NCI-H2107 treated with DMSO at 0.1 percent for 48 hours (cell line): ENCODE data around the gene TMEM131L.
"Not testable (repeated sequence)": the region's sequence is repeated elsewhere in the genome, so short reads cannot be mapped to it uniquely, and the experiment has no call there.

ENCODE experiments used
- DNase-seq: peaks from one replicate; lab custom pipeline; 2025; ENCODE audit not compliant: unreplicated experiment; lab: John Stamatoyannopoulos, UW

The TMEM131L gene

GRCh38 chr4:153497988-153498967, 32.1 kb downstream of the TMEM131L start:
- no peak for DNase-seq

DNA sequence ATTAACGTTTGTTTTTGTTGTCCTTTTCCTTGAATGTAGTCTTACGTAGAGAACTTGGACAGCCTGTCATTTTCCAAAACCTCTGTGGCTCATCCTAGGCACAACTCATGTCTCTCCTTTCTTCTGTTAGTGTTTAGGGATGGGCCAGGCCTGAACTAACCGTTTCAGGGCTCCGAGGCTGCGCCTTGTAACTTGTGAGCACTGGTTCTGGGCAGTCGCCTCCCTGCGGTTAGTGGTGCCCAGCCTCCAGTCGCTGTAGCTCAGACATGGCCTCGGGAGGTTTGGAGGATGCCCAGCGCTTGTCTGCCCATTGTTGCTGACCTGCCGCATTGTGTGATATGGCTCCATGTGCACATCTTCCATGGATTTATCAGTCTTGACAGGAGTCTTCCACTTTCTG, 32.8 kb downstream of the TMEM131L start:
- DNase-seq, result no peak

GRCh38 chr4:153501578-153501977, 35.4 kb downstream of the TMEM131L start:
- no peak for DNase-seq

GRCh38 chr4:153502584-153502983, 36.4 kb downstream of the TMEM131L start:
- DNase-seq, result no peak

DNA sequence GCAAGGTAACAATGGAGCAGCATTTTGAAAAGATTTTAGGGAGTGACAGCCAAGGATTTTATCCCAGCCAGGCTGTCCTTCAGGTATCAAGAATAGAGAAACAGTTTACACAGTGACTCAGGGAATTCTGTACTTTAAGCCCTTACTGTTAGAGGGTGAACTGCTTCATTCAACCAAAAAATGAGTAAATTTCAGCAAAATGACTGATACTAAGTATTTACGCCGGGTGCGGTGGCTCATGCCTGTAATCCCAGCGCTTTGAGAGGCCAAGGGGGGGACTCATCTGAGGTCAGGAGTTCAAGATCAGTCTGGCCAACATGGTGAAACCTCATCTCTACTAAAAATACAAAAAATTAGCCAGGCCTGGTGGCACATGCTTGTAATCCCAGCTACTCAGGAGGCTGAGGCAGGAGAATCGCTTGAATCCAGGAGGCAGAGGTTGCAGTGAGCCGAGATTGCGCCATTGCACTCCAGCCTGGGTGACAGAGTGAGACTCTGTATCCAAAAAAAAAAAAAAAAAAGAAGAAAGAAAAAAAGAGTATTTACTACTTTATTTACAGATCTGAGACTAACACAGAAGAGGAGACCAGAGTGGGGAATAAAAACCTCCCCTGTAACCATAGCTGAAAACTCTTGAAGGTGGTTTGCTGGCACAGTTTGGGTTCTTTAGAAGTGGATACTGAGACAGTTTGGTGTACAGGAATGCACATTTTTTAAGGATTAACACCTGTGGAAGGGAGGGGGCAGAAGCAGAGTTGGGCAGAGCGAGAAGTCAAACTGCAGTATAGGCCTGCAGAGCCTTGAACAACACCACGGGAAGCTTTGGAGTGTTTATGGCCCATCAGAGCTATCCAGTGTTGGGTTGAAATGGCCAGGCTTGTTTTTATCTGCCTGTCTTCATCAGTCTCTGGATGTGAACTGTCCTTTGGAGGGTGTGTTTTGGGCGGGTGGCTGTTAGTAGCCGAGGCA, 40.5 kb downstream of the TMEM131L start:
- no peak for DNase-seq

DNA sequence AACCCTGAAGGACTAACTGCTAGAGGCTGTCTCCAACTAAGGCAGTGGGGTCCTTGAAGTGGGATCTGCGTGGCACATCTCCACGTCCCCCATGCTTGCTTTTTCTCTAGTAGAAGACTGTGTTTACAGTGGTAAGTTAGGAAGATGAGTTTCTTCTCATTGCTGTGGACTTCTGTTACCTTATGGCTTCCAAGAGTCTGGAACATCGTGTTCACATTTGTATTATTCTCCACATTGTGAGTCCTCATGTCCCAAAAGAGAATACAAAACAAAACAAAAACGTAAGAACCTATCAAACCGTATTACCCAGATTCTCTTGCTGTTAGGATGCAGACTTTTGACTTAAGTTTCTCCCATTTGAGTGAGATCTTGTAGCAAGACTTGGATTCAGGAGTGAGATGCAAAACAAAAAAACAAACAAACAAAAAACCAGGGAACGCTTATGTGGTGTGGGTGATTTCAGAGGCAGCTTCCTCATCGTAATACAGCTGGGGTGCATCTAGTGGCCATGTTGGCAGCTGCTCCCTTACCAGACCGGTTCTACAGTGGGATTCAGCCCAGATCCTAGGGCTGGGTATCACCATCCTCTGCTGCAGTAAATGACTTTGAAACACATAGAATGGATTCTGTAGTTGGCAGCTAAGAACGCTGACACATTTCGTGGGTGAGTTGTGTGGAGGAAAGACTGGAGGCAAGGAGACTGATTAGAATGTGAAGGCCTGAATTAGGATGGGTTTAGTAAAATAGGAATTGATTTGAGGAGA, 41.3 kb downstream of the TMEM131L start:
- no peak for DNase-seq

DNA sequence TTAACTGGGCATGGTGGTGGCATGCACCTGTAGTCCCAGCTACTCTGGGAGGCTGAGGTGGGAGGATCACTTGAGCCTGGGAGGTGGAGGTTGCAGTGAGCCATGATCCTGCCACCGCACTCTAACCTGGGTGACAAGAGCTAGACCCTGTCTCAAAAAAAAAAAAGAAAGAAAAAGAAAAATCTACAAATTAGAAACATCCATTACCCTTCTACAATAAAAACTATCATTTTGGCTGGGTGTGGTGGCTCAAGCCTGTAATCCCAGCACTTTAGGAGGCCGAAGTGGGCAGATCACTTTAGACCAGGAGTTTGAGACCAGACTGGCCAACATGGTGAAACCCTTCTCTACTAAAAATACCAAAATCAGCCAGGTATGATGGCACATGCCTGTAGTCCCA, 43.1 kb downstream of the TMEM131L start:
- DNase-seq, result not testable (repeated sequence)

DNA sequence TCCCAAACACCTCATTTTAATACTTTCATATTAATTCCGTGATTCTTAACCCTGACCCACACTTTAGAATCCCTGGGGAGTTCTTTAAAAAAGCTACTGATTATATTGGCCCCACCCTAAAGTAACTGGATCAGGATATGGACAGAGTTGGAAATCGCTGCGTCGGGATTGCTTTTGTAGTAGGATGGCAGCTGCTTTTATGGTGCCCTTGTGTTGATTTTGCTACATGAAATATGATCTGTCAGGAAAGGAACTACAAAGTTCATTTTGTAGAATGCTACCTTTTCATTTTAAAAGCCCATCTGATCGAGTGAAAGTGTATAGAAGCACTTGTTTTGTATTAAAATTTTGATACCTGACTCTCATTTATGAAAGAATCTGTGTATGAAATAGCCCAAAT, 43.6 kb downstream of the TMEM131L start:
- DNase-seq, result peak; percentile 29

DNA sequence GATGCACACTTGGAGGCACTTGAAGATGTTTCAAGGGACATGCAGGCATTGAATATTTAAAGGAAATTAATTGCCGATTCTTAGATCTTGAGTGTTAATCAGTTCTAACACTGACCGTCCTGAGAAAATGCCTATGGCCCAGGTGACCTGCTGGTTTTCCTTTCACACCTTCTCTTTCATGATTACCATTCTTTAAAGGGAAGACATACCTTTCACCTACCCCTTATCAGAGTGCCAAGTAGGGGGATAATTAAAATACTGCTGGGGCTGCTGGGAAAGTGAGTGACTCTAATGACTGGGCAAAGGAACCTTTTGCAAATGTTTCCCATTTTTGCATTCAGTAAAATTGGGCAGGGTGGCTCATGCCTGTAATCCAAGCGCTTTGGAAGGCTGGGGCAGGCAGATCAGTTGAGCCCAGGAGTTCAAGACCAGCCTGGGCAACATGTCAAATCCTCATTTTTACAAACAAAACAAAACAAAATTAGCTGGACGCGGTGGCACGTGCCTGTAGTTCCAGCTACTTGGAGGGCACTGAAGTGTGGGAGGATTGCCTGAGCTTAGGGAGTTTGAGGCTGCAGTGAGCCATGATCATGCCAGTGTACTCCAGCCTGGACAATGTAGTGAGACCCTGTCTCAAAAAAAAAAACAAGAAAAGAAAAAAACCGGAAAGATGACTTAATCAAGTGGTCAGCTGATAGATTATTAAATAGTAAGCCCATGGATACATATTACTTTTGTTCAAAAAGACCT, 44.3 kb downstream of the TMEM131L start:
- DNase-seq, result no peak

DNA sequence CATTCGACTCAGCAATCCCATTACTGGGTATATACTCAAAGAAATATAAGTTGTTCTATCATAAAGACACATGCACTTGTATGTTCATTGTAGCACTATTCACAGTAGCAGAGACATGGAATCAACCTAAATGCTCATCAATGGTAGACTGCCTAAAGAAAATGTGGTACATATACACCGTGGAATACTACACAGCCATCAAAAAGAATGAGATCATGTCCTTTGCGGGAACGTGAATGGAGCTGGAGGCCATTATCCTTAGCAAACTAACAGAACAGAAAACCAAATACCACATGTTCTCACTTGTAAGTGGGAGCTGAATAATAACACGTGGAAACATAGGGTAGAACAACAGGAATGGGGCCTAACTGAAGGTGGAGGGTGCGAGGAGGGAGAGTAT, 44.9 kb downstream of the TMEM131L start:
- no peak for DNase-seq

DNA sequence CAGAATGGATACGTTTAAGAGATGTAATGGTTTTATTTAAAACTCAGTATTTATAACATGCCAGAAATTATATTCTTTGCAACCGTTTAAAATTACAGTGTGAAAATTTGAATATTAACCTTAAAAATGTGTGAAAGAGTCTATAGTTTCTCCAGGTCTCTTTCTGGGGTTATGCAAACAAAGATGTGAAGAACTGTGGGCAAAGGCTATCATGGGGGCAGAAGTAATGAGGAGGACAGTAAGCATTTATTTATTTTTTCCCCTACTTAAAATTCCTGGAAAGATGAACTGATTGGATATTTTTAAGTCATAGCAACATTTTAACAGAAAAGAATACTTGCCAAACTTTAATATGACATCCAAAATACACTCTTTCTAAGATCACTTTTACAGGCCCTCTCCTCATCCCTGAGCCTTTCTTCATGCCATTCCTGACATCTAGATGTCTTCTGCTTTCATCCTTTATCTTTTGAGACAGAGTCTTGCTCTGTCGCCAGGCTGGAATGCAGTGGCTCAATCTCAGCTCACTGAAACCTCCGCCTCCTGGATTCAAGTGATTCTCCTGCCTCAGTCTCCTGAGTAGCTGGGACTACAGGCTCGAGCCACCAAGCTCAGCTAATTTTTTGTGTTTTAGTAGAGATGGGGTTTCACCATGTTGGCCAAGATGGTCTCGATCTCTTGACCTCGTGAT, 46.1 kb downstream of the TMEM131L start:
- DNase-seq, result no peak

- no peak for DNase-seq
Observed at GRCh38 chr4:153512952-153513500, 46.9 kb downstream of the TMEM131L start.

DNA sequence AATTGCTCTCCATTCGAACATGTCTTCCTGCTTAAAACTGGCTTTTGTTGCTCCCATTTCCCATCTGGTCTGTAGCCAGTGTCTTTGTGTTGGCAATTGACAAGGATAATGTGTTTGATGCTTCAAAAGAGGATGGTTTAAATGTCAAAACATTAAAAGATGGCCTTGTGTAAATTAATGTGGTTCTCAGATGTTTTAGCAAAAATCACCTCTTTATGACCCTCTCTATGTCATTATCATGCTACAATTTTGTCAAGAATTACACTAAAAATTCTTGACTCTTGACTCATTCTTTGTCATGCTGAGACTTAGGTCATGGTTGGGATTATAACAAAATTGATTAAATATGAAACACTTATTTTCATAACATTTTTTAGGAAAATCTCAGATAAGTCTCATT, 47.4 kb downstream of the TMEM131L start:
- DNase-seq, result no peak

DNA sequence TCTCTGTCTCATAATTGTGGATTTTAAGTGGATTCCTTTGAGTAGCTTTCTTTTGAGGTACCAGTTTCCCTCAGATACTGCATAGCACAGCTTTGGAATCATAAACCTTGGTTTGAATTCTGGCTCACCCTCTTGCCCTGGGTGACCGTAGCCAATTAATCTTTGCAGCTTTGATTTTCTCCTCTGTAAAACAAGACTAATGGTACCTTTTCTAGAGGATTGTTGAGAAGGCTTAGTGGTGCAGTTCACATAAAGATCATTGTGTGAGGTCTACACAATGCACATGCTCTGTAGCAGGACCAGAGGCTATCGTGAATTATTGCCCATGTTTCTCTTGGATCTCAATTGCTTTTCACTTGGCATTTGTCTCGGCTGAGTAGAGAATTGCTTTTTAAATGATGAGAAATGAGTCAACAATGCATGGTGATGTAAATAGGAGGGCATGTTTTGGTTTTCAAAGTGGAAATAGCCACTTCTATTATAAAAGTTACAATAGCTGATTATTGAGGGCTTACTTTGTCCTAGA, 47.9 kb downstream of the TMEM131L start:
- no peak for DNase-seq

DNA sequence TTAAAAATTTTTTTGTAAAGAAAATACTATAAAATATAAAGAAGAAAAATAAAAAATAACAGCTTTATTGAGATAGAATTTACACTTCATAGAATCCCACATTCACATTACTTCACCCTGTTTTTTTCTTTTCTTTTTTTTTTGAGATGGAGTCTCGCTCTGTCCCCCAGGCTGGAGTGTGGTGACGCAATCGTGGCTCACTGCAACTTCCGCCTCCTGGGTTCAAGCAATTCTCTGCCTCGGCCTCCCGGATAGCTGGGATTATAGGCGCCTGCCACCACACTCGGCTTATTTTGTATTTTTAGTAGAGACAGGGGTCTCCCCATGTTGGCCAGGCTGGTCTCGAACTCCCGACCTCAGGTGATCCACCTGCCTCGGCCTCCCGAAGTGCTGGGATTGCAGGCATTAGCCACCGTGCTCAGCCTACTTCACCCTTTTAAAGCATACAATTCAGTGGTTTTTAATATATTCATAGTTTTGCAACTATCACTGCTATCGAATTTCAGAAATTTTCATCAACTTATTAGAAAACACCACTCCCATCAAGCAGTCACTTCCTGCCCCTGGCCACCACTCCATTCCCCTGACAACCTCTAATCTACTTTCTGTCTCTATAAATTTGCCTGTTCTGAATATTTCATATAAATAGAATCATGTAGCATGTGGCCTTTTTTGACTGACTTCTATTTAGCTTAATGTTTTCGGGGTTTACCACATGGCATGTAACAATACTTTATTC, 48.7 kb downstream of the TMEM131L start:
- no peak for DNase-seq

GRCh38 chr4:153517159-153517558, 51.0 kb downstream of the TMEM131L start:
- DNase-seq, result no peak

DNA sequence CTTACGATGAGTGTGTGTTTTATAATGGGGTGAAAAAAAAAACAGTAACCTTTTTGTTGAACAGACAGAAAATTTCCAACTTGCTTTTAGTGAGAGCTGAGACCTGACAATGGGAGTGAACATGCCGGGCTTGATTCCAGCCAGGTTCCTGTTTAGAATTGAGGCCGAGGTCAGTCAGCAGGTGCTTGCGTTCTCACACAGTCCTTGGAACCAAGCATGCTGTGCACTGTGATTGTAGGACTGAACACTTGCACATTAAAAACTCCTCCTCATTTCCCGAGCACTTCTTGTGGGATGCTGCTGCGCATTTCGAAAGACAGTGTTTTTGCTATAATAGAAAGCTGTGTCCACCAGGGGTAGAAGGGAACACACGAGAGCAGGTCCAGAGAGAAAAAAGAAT, 51.8 kb downstream of the TMEM131L start:
- DNase-seq, result no peak

GRCh38 chr4:153518637-153519389, 52.7 kb downstream of the TMEM131L start:
- DNase-seq, result no peak
